GM13976 (cell line): ENCODE data around the gene SAMD3.

Source experiments
- DNase-seq: peaks from one replicate; pipeline ENCODE4 v3.0.0; 2012; ENCODE audit warnings: low spot score
- CTCF ChIP-seq: IDR thresholded peaks from 2 replicates; pipeline ENCODE4 v1.5.1; 2012; ENCODE audit warnings: borderline replicate concordance, mild to moderate bottlenecking; ENCODE audit not compliant: insufficient read depth; ENCODE audit errors: extremely low read depth, missing control alignments, control extremely low read depth
- in situ Hi-C: fragments of 300-500 bp; cut with MboI; formaldehyde crosslinking; loops from one replicate; pipeline ENCODE4 v1.12.0; 2022; ENCODE audit warnings: low sequenced_read_pairs, mixed read lengths, inconsistent platforms; ENCODE audit not compliant: unreplicated experiment

Gene SAMD3

GRCh38 chr6:130167655-130168054 lies 55.1 kb downstream of the SAMD3 start:
- no peak for DNase-seq
- no peak for TF ChIP-seq CTCF
- in situ Hi-C loops: no loop called here

GRCh38 chr6:130164251-130164650 lies 58.5 kb downstream of the SAMD3 start:
- no peak for TF ChIP-seq CTCF
- in situ Hi-C loops: no loop called here

GRCh38 chr6:130163266-130163665 lies 59.5 kb downstream of the SAMD3 start:
- TF ChIP-seq CTCF: no peak
- in situ Hi-C loops: no loop called here
- DNase-seq: no peak

More at GRCh38 chr6:130164251-130164650, 58.5 kb downstream of the SAMD3 start:
- DNase-seq: no peak

- TF ChIP-seq CTCF: no peak
- in situ Hi-C loops: no loop called here
- no peak for DNase-seq
Observed at GRCh38 chr6:130162421-130162820, 60.3 kb downstream of the SAMD3 start.

- no peak for TF ChIP-seq CTCF
- no peak for DNase-seq
- in situ Hi-C loops: no loop called here
Observed at GRCh38 chr6:130161683-130162404, 60.9 kb downstream of the SAMD3 start.

GRCh38 chr6:130159956-130160355 lies 62.8 kb downstream of the SAMD3 start:
- DNase-seq: no peak
- in situ Hi-C loops: no loop called here
- no peak for TF ChIP-seq CTCF
